Measurements from ENCODE around the gene ELF1. TPM values are rescaled to one million over a fixed set of nuclear protein-coding genes. Genes with fewer than 3 reads are reported as not detected.

The ELF1 gene
- total and polyA plus RNA-seq, 2 of the 8 experiments (the other 6 are each of a cell fraction or from before 2014, with no cell fraction given) = 5.6 to 18.2 TPM

GRCh38 chr13:40923867-40924266 is 95.2 kb downstream of the ELF1 start:
- no peak overlapping the region for H4K5ac ChIP-seq (ENCODE audit: insufficient read length, low read depth, low read length)
- POLR2A ChIA-PET (ENCODE audit: partially characterized antibody) = no interaction called here

More at GRCh38 chr13:40923867-40924266, 95.2 kb downstream of the ELF1 start:
- Histone ChIP-seq H3K9ac (replicated peaks in 1 of 4; ENCODE audit: extremely low read depth in 1 of 4, low read depth in 3 of 4, low read length in 3 of 4) (no peak overlapping the region), H3K79me2 (ENCODE audit: control insufficient read depth in 1 of 2, insufficient read depth in 2 of 2, low read length in 2 of 2) (no peaks in the 10 kb centered on the region), H2BK120ac (replicated peaks; ENCODE audit: low read depth, low read length) (no peak overlapping the region), H3K56ac (replicated peaks; ENCODE audit: insufficient read length, low read depth, low read length) (no peak overlapping the region), H2BK5ac (ENCODE audit: low read depth, low read length) (no peak overlapping the region), H3K23ac (ENCODE audit: insufficient read length) (no peak overlapping the region), H3K4me2 (ENCODE audit: insufficient read depth in 1 of 2, low read depth in 2 of 2, low read length in 2 of 2) (no peak overlapping the region), H4K8ac (ENCODE audit: extremely low read depth, insufficient read depth, low read length) (no peak overlapping the region), H3K4me3 (ENCODE audit: extremely low read depth in 1 of 4, insufficient read depth in 2 of 4, low read depth in 3 of 4, low read length in 4 of 4) (no peak overlapping the region), H2BK12ac (ENCODE audit: low read depth, low read length) (no peak overlapping the region), H3K36me3 (ENCODE audit: control insufficient read depth in 2 of 4, insufficient read depth in 4 of 4, low read length in 3 of 4) (no peaks in the 10 kb centered on the region), H4K20me1 (replicated peaks in 1 of 2; ENCODE audit: control insufficient read depth in 1 of 2, insufficient read depth in 2 of 2, low read length in 2 of 2) (peaks cover 0 to 1% of the 10 kb centered on the region in 2 experiments), H3K9me3 (ENCODE audit: insufficient read depth in 2 of 2, low read depth in 1 of 2, low read length in 1 of 2) (no peaks in the 10 kb centered on the region), H4K91ac (replicated peaks; ENCODE audit: insufficient read length, low read length) (no peak overlapping the region), H2BK20ac (ENCODE audit: low read length) (no peak overlapping the region), H2BK15ac (ENCODE audit: low read length) (no peak overlapping the region), H2AFZ (ENCODE audit: low read length) (no peak overlapping the region), H3K14ac (ENCODE audit: insufficient read length) (no peak overlapping the region), H3K27me3 (replicated peaks in 1 of 4; ENCODE audit: control insufficient read depth in 3 of 4, extremely low read depth in 1 of 4, insufficient read depth in 3 of 4, low read length in 3 of 4) (no peaks in the 10 kb centered on the region), H3K4me1 (replicated peaks in 1 of 4; ENCODE audit: control insufficient read depth in 3 of 4, insufficient read depth in 4 of 4, low read length in 3 of 4) (peaks cover 0 to under 1% (median 0%) of the 10 kb centered on the region in 4 experiments; a peak in 2 of 7 replicates), H3K23me2 (ENCODE audit: low read depth, low read length) (no peaks in the 10 kb centered on the region), H3K4ac (replicated peaks; ENCODE audit: insufficient read length, low read depth, low read length) (no peak overlapping the region), H3K18ac (ENCODE audit: extremely low read depth, low read length) (no peak overlapping the region), H3K79me1 (ENCODE audit: low read depth, low read length) (no peaks in the 10 kb centered on the region), H3K27ac (ENCODE audit: low read depth, low read length) (no peak overlapping the region), H2AK5ac (ENCODE audit: low read depth, low read length) (no peak overlapping the region)
- CTCF ChIA-PET (ENCODE audit: partially characterized antibody) = interaction anchor here (1.5 kb wide), 1 partner anchor 11 kb away, joined by 3 read pairs; no protein-coding TSS in a partner anchor
- no peak for TF ChIP-seq CEBPB (IDR thresholded peaks at IDR 0.05; ENCODE audit: low read depth, low read length)
- no peak for TF ChIP-seq SRF (IDR thresholded peaks at IDR 0.05; ENCODE audit: low read depth, low read length)
- TF ChIP-seq SIN3A (conservative IDR thresholded peaks at IDR 0.05 in 1 of 2, IDR thresholded peaks at IDR 0.05 in 1 of 2; ENCODE audit: low read depth in 1 of 2, low read length in 2 of 2) = no peak
- no peak for TF ChIP-seq SP1 (IDR thresholded peaks at IDR 0.05; ENCODE audit: low read depth, low read length)
- TF ChIP-seq EP300 (IDR thresholded peaks at IDR 0.05; ENCODE audit: borderline replicate concordance in 1 of 2, low read depth in 2 of 2, low read length in 2 of 2) = no peak
- TF ChIP-seq RXRA (IDR thresholded peaks at IDR 0.05; ENCODE audit: insufficient read depth, low read depth, low read length) = no peak
- TF ChIP-seq SIRT6 (IDR thresholded peaks at IDR 0.05; ENCODE audit: low read length) = no peak
- no peak for TF ChIP-seq CTBP2 (IDR thresholded peaks at IDR 0.05; ENCODE audit: borderline replicate concordance, insufficient read depth, insufficient read length, low read length)
- DNase-seq (ENCODE audit: low read depth in 1 of 2, low spot score in 2 of 2) (no peak), FAIRE-seq (no peak)
